NCI-H2081 treated with DMSO at 0.1 percent for 48 hours (cell line): Measurements from ENCODE around the gene METTL25.

Source experiments
- DNase-seq: peaks from one replicate; lab custom pipeline; 2025; lab: John Stamatoyannopoulos, UW

Gene METTL25

GRCh38 chr12:82473111-82473754, 114.9 kb downstream of the METTL25 start:
- no peak for DNase-seq

GRCh38 chr12:82474181-82474797, 116.0 kb downstream of the METTL25 start:
- no peak for DNase-seq

- no peak for DNase-seq
Measured at GRCh38 chr12:82474798-82475184, 116.5 kb downstream of the METTL25 start.

GRCh38 chr12:82475211-82475610, 116.9 kb downstream of the METTL25 start:
- DNase-seq, result no peak

- DNase-seq, result no peak
Measured at GRCh38 chr12:82476511-82476910, 118.2 kb downstream of the METTL25 start.

GRCh38 chr12:82479511-82479910, 121.2 kb downstream of the METTL25 start:
- DNase-seq, result no peak

- no peak for DNase-seq
Measured at GRCh38 chr12:82480606-82481005, 122.3 kb downstream of the METTL25 start.

GRCh38 chr12:82481954-82482353, 123.6 kb downstream of the METTL25 start:
- DNase-seq, result no peak

- DNase-seq, result no peak
Measured at GRCh38 chr12:82486524-82487235, 128.4 kb downstream of the METTL25 start.

- no peak for DNase-seq
Measured at GRCh38 chr12:82504409-82504808, 146.1 kb downstream of the METTL25 start.

- no peak for DNase-seq
Measured at GRCh38 chr12:82505150-82505549, 146.8 kb downstream of the METTL25 start.

GRCh38 chr12:82507686-82508085, 149.4 kb downstream of the METTL25 start:
- no peak for DNase-seq

- DNase-seq, result no peak
Measured at GRCh38 chr12:82510386-82510785, 152.1 kb downstream of the METTL25 start.

- no peak for DNase-seq
Measured at GRCh38 chr12:82514880-82515279, 156.6 kb downstream of the METTL25 start.

GRCh38 chr12:82515652-82516051, 157.3 kb downstream of the METTL25 start:
- DNase-seq, result no peak

- DNase-seq, result no peak
Measured at GRCh38 chr12:82517027-82517426, 158.7 kb downstream of the METTL25 start.

GRCh38 chr12:82517808-82518207, 159.5 kb downstream of the METTL25 start:
- no peak for DNase-seq

GRCh38 chr12:82519510-82519909, 161.2 kb downstream of the METTL25 start:
- no peak for DNase-seq

GRCh38 chr12:82522285-82522684, 164.0 kb downstream of the METTL25 start:
- no peak for DNase-seq

GRCh38 chr12:82522762-82523161, 164.4 kb downstream of the METTL25 start:
- DNase-seq, result no peak

GRCh38 chr12:82523996-82524395, 165.7 kb downstream of the METTL25 start:
- DNase-seq, result no peak

GRCh38 chr12:82524641-82525040, 166.3 kb downstream of the METTL25 start:
- no peak for DNase-seq

- DNase-seq, result no peak
Measured at GRCh38 chr12:82525616-82526015, 167.3 kb downstream of the METTL25 start.
